Stimulated activated naive CD8-positive, alpha-beta T cell treated with anti-CD3 and anti-CD28 coated beads, Interleukin-15, Interleukin-2, amounts not matched to agents 100 U/mL and 50 U/mL, for 24 hours (primary cell): ENCODE measurements around the gene IFI27L1.

Experiments
- ATAC-seq: fragments of 150-1000 bp; cut with Tn5 transposase; one replicate; pipeline ENCODE4 v1.10.0; 2021
- DNase-seq: peaks from one replicate; pipeline ENCODE4 v3.0.0; 2021

IFI27L1 gene

GRCh38 chr14:94113908-94114588 lies 32.9 kb downstream of the IFI27L1 start:
- ATAC-seq: no peak
- no peak for DNase-seq

GRCh38 chr14:94114589-94115057 lies 33.5 kb downstream of the IFI27L1 start:
- ATAC-seq: no peak
- DNase-seq: no peak

- DNase-seq: no peak
- no peak for ATAC-seq
These were observed 34.0 kb downstream of the IFI27L1 start for GRCh38 chr14:94115058-94115591.

- no peak for ATAC-seq
- DNase-seq: no peak
These were observed 34.5 kb downstream of the IFI27L1 start for GRCh38 chr14:94115631-94116030.

- no peak for DNase-seq
- ATAC-seq: no peak
These were observed 35.6 kb downstream of the IFI27L1 start for GRCh38 chr14:94116701-94117100.

DNA sequence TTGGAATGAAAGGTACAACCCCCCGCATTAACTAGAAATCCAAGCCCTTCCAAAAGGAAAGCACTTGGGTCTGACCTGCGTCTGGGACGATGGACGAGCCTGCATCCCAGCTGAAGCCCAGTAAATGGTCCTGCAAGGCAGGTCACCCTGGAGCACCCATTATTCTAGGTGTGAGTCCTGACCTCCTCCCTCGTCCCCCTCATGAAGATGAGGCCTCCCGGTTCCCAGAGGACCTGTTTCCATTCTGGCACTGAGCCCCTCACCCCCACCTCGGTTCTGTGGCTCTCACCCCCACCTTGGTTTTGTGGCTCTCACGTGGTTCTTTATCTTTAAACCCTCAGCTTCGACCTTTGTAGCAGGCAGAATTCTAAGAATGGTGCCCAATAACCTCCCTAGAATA lies 36.7 kb downstream of the IFI27L1 start:
- DNase-seq: no peak
- ATAC-seq: no peak

DNA sequence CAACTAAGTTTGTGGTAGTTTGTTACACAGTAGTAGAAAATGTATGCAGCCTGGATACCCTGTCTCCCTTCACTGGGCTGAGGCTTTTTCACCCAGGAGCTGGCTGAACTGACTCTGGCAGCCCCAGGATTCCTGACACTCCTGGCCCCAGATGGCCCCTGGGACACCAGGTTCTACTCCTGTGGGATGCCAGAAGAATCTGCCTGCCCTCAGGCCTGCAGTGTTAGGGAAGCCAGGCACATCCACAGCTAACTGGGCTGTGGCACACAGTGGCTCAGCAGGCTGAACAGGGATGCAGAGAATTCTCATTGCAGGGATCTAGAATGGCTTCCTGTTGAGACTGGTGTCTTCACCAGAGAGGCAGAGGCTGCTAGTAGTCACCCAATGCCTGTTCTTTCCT lies 38.0 kb downstream of the IFI27L1 start:
- ATAC-seq (no peak), DNase-seq (no peak)

- DNase-seq: no peak
- no peak for ATAC-seq
These were observed 39.7 kb downstream of the IFI27L1 start for GRCh38 chr14:94120667-94121340.

DNA sequence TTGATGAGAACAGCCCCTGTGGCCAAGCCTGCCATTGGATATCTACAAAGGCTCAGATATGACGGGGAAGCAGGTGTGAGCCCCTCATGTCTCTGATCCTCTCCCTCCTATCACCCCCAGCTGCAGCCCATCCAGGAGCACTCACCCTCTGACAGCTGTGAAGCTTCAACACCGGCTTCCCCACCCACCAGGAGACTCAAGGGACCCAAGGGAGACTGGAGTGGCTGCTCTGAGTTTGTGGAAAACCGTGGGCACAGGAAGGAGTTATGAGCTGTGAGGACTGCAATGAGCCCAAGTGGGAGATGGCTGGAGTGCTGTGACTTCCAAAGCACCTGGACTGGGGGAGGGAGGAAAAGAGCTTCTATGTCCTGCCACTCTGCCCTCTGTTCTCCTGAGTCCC lies 40.4 kb downstream of the IFI27L1 start:
- ATAC-seq: no peak
- no peak for DNase-seq

- no peak for ATAC-seq
These were observed 41.3 kb downstream of the IFI27L1 start for GRCh38 chr14:94122438-94122837.

GRCh38 chr14:94123296-94123695 lies 42.2 kb downstream of the IFI27L1 start:
- no peak for ATAC-seq

More at GRCh38 chr14:94122438-94122837, 41.3 kb downstream of the IFI27L1 start:
- DNase-seq: no peak

GRCh38 chr14:94123868-94124267 lies 42.8 kb downstream of the IFI27L1 start:
- DNase-seq (no peak), ATAC-seq (no peak)

More at GRCh38 chr14:94123296-94123695, 42.2 kb downstream of the IFI27L1 start:
- no peak for DNase-seq

- no peak for DNase-seq
- no peak for ATAC-seq
These were observed 43.7 kb downstream of the IFI27L1 start for GRCh38 chr14:94124582-94125377.

- DNase-seq (no peak), ATAC-seq (no peak)
These were observed 44.7 kb downstream of the IFI27L1 start for GRCh38 chr14:94125659-94126418.

DNA sequence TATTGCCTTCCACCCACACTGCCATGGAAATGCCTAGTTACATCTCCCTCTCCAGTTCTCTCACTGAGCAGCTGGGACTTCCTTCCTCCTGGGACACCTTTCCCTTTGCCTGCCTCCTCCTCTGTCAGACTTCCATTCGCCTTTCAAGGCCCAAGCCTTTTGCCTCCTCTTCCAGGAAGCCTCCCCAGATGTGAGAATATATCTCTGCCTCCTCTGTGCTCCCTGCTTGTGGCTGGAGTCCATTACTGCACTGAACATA lies 45.2 kb downstream of the IFI27L1 start:
- ATAC-seq (no peak), DNase-seq (no peak)

GRCh38 chr14:94126800-94127199 lies 45.7 kb downstream of the IFI27L1 start:
- no peak for ATAC-seq
- no peak for DNase-seq

DNA sequence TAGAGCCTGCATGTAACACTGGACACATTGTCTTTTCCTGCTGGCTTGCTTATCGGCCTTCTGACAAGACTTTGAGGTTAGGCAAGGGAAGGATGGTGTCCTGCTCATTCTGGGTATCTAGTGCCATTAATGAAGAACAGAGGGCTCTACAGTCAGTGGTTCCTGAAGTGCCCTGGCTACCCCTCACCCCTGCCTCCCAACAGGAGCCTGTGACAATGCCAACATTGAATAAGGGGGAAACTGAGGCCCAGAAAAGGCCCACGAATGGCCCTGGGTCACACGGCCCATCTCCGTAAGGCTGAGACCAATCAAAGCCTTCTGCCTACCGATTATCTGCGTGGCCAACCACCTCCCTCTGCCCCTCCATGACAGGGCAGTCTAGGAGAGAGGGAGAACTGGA lies 46.2 kb downstream of the IFI27L1 start:
- DNase-seq: no peak
- no peak for ATAC-seq

DNA sequence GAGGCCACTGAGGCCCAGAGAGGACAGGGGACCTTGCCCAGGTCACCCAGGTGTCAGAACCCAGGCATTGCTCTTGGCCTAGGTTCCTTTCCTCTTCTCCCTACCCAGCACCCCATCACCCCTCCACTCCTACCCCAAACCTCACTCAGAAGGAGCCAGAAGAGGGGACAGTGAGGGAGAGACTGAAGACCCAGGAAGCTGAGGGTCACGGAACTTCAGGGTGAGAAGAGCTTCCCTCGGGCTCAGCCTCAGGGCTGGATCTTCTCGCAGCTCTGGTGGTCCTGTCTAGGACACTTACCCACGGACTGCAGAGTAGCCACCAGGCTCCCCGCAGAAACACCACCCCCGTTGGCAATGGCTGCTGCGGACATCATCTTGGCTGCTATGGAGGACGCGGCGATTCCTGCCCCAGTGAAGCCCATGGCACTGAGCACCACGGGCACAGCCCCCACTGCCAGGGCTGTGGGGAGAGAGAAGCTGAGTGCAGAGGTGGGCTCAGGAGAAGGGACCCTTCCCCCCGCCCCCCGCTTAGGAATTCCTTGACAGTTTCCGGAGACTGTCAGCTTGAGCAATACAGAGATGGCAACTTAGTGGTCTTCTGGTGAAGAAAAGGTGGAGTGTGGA lies 47.2 kb downstream of the IFI27L1 start:
- DNase-seq: no peak
- ATAC-seq: no peak

- ATAC-seq (peak; percentile 97), DNase-seq (peak; percentile 75)
These were observed 48.1 kb downstream of the IFI27L1 start, which contains the start of gene IFI27L2 for GRCh38 chr14:94129111-94129757. TSS of gene IFI27L2 (minus strand) at chr14:94129604. CDS start at chr14:94129564, 40 bp downstream.

DNA sequence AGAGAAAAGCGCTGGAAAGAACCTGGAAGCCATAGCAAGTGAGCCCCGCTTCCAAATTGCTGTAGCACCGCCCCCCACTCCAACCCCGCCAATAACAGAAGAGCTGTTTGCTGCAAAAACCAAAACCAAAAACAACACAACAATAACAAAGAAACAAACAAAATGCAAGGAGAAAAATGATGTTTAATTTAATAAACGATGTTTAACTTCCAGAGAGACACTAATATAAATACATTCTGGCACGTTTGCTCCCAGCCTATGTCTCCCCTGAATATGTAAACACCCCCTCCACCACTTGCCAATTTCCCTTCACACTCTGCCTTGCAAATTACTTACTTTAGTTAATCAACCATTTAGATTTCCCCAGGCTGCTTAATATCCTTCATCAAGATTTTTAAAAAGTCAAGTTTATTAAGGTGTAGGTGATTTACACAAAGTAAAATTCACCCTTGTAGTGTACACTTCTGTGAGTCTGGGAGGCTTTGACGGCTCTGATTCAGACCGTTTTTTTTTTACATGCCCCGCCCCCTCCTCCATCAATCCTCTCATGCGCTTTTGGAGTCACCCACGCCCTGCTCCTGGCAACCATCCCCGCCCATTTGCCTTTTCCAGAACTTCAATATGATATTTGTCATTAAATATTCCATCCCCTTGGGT lies 48.8 kb downstream of the IFI27L1 start:
- ATAC-seq: no peak

More for the DNA sequence above, 48.8 kb downstream of the IFI27L1 start:
- peak; percentile 38 for DNase-seq
